Measurements from ENCODE around the gene NECAB3. TPM values are rescaled to one million over a fixed set of nuclear protein-coding genes. Genes with fewer than 3 reads are reported as not detected.

Gene NECAB3
- total RNA-seq, 1 donor from 2014 or later = 27.8 TPM

Other genes with a start within 250 kb of the NECAB3 start
- 15.6 TPM for gene SNTA1, start 230.7 kb downstream of the NECAB3 start, total RNA-seq
- gene CBFA2T2, start 184.3 kb downstream of the NECAB3 start, total RNA-seq = 24.3 TPM
- not detected for gene C20orf144, start 12.1 kb downstream of the NECAB3 start, total RNA-seq
- gene ACTL10, start 7.5 kb downstream of the NECAB3 start, total RNA-seq = 1.1 TPM
- 2.2 TPM for gene E2F1, start 12.0 kb upstream of the NECAB3 start, total RNA-seq
- gene PXMP4, start 45.9 kb upstream of the NECAB3 start, total RNA-seq = 12.5 TPM
- 2.7 TPM for gene ZNF341, start 57.6 kb upstream of the NECAB3 start, total RNA-seq
- gene CHMP4B, start 136.9 kb upstream of the NECAB3 start, total RNA-seq = 26.4 TPM

Data from occipital lobe (tissue), 1 donor.